H9 (cell line): Measurements from ENCODE around the gene SERTAD1. TPM values are rescaled to one million over a fixed set of nuclear protein-coding genes. Genes with fewer than 3 reads are reported as not detected.
A peak's percentile ranks its signal among the peaks of the same experiment; 100 is the strongest.

Source experiments
- DNase-seq: peaks from one replicate; pipeline ENCODE4 v3.0.0-alpha.2; 2017
- H2AFZ ChIP-seq: one replicate; pipeline ENCODE4 v1.6.1; 2013; ENCODE audit warnings: mild to moderate bottlenecking, low read length, control low read depth, moderate library complexity
- H2AK5ac ChIP-seq: 2 replicates; pipeline ENCODE4 v1.6.1; 2013; ENCODE audit warnings: low read length, control low read depth, mixed read lengths; ENCODE audit not compliant: insufficient read length
- H2BK120ac ChIP-seq: one replicate; pipeline ENCODE4 v1.6.1; 2013; ENCODE audit warnings: low read depth, mild to moderate bottlenecking, low read length, control low read depth, inconsistent platforms; ENCODE audit not compliant: poor library complexity, severe bottlenecking
- H2BK12ac ChIP-seq: 2 replicates; pipeline ENCODE4 v1.6.1; 2013; ENCODE audit warnings: low read length, control low read depth, mixed read lengths, low read depth; ENCODE audit not compliant: insufficient read length
- H2BK15ac ChIP-seq: 2 replicates; pipeline ENCODE4 v1.6.1; 2013; ENCODE audit warnings: low read depth, low read length, control low read depth
- H2BK20ac ChIP-seq: one replicate; pipeline ENCODE4 v1.6.1; 2013; ENCODE audit warnings: low read depth, mild to moderate bottlenecking, low read length, control low read depth, inconsistent platforms; ENCODE audit not compliant: poor library complexity, severe bottlenecking
- H2BK5ac ChIP-seq: 2 replicates; pipeline ENCODE4 v1.6.1; 2013; ENCODE audit warnings: low read length, control low read depth, mixed read lengths; ENCODE audit not compliant: insufficient read length
- H3K14ac ChIP-seq: 2 replicates; pipeline ENCODE4 v1.6.1; 2013; ENCODE audit warnings: low read length, control low read depth; ENCODE audit not compliant: insufficient read depth
- H3K18ac ChIP-seq: 2 replicates; pipeline ENCODE4 v1.6.1; 2013; ENCODE audit warnings: low read depth, mild to moderate bottlenecking, mixed read lengths, low read length, control low read depth; ENCODE audit not compliant: insufficient read length
- H3K23ac ChIP-seq: 2 replicates; pipeline ENCODE4 v1.6.1; 2013; ENCODE audit warnings: low read length, control low read depth, mixed read lengths, low read depth; ENCODE audit not compliant: insufficient read length
- H3K23me2 ChIP-seq: 2 replicates; pipeline ENCODE4 v1.6.1; 2013; ENCODE audit warnings: low read depth, mild to moderate bottlenecking, mixed read lengths, low read length, control low read depth; ENCODE audit not compliant: insufficient read length, poor library complexity, severe bottlenecking
- H3K27ac ChIP-seq: 2 replicates; pipeline ENCODE4 v1.5.1; 2013; ENCODE audit warnings: low read length, control low read depth, mixed read lengths, low read depth; ENCODE audit not compliant: insufficient read length
- H3K27me3 ChIP-seq: 2 replicates; pipeline ENCODE4 v1.6.1; 2013; ENCODE audit warnings: low read length, control low read depth, inconsistent platforms; ENCODE audit not compliant: insufficient read depth
- H3K4ac ChIP-seq: 2 replicates; pipeline ENCODE4 v1.6.1; 2013; ENCODE audit warnings: low read depth, mild to moderate bottlenecking, control low read depth, inconsistent platforms, low read length, moderate library complexity
- H3K4me1 ChIP-seq: 2 replicates; pipeline ENCODE4 v1.6.1; 2013; ENCODE audit warnings: low read length, control low read depth, inconsistent platforms; ENCODE audit not compliant: insufficient read depth
- H3K4me2 ChIP-seq: 2 replicates; pipeline ENCODE4 v1.6.1; 2013; ENCODE audit warnings: low read length, control low read depth, mixed read lengths; ENCODE audit not compliant: insufficient read length, insufficient read depth
- H3K56ac ChIP-seq: 2 replicates; pipeline ENCODE4 v1.6.1; 2013; ENCODE audit warnings: low read depth, mild to moderate bottlenecking, mixed read lengths, low read length, control low read depth; ENCODE audit not compliant: insufficient read length
- H3K79me1 ChIP-seq: 2 replicates; pipeline ENCODE4 v1.6.1; 2013; ENCODE audit warnings: low read depth, mild to moderate bottlenecking, moderate library complexity, low read length, control low read depth, inconsistent platforms; ENCODE audit not compliant: insufficient read depth, poor library complexity, severe bottlenecking
- H3K79me2 ChIP-seq: 2 replicates; pipeline ENCODE4 v1.6.1; 2013; ENCODE audit warnings: low read length, control low read depth, inconsistent platforms; ENCODE audit not compliant: insufficient read depth
- H3K9ac ChIP-seq: 2 replicates; pipeline ENCODE4 v1.6.1; 2013; ENCODE audit warnings: low read length, control low read depth, mixed read lengths; ENCODE audit not compliant: insufficient read length; ENCODE audit errors: extremely low read depth
- H3K9me3 ChIP-seq: one replicate; pipeline ENCODE4 v1.6.1; 2013; ENCODE audit warnings: low read depth, low read length, inconsistent platforms; ENCODE audit not compliant: control insufficient read depth
- H3T11ph ChIP-seq: one replicate; pipeline ENCODE4 v1.6.1; 2013; ENCODE audit warnings: mild to moderate bottlenecking, low read length, control low read depth, inconsistent platforms
- H4K20me1 ChIP-seq: one replicate; pipeline ENCODE4 v1.6.1; 2013; ENCODE audit not compliant: control insufficient read depth, insufficient read length, insufficient read depth
- H4K5ac ChIP-seq: 2 replicates; pipeline ENCODE4 v1.6.1; 2013; ENCODE audit warnings: low read depth, mild to moderate bottlenecking, mixed read lengths, low read length, control low read depth; ENCODE audit not compliant: insufficient read length
- H4K8ac ChIP-seq: replicated peaks from 2 replicates; pipeline ENCODE4 v1.6.1; 2013; ENCODE audit warnings: low read length, control low read depth, mixed read lengths, low read depth; ENCODE audit not compliant: insufficient read length
- H4K91ac ChIP-seq: 2 replicates; pipeline ENCODE4 v1.6.1; 2013; ENCODE audit warnings: low read depth, mild to moderate bottlenecking, moderate library complexity, mixed read lengths, low read length, control low read depth; ENCODE audit not compliant: insufficient read length
- H3K27ac Mint-ChIP-seq, 3 experiments: 2 replicates in 2 of 3; 3 replicates in 1 of 3; pipeline ENCODE4 v1.8.0; 2020 to 2021; ENCODE audit warnings: mixed read lengths in 3 of 3, mild to moderate bottlenecking in 1 of 3, moderate library complexity in 1 of 3
- H3K27me3 Mint-ChIP-seq: 2 replicates; pipeline ENCODE4 v1.8.0; 2021; ENCODE audit warnings: low read depth, mild to moderate bottlenecking, moderate library complexity, mixed read lengths
- H3K36me3 Mint-ChIP-seq, 3 experiments: 2 replicates in 2 of 3; 3 replicates in 1 of 3; pipeline ENCODE4 v1.8.0; 2020 to 2021; ENCODE audit warnings: low read depth in 3 of 3, mixed read lengths in 3 of 3; ENCODE audit not compliant: insufficient read depth in 1 of 3
- H3K4me1 Mint-ChIP-seq, 2 experiments: 2 replicates each; pipeline ENCODE4 v1.8.0; 2020; ENCODE audit warnings: mixed read lengths in 2 of 2
- H3K4me3 Mint-ChIP-seq, 2 experiments: 2 replicates in 1 of 2; 3 replicates in 1 of 2; pipeline ENCODE4 v1.8.0; 2020 to 2021; ENCODE audit warnings: mild to moderate bottlenecking in 2 of 2, mixed read lengths in 2 of 2, moderate library complexity in 1 of 2
- H3K9me3 Mint-ChIP-seq, 2 experiments: 2 replicates in 1 of 2; 3 replicates in 1 of 2; pipeline ENCODE4 v1.8.0; 2020; ENCODE audit warnings: mild to moderate bottlenecking in 2 of 2, mixed read lengths in 2 of 2, moderate library complexity in 1 of 2
- CTCF ChIP-seq: fragments of 200-600 bp; sonication (generic); conservative IDR thresholded peaks from 3 replicates; pipeline ENCODE4 v1.8.0; 2021; ENCODE audit warnings: antibody characterized with exemption, mild to moderate bottlenecking
- WGBS: extraction: QIAGEN DNeasy Blood & Tissue Kit; methylation state at CpG from one replicate; pipeline ENCODE4 v1.1.7; 2013; ENCODE audit warnings: missing lambda C conversion rate, low lambda C conversion rate, mixed read lengths; ENCODE audit not compliant: insufficient read length; ENCODE audit errors: extremely low coverage; 5-methylcytosine and 5-hydroxymethylcytosine counted together
- total RNA-seq: library from RNA; stranded (reverse); gene quantifications from 2 replicates; pipeline ENCODE4 v1.2.1, GENCODE V29; 2021

SERTAD1 gene
- total RNA-seq, 1 experiment from 2014 or later: 7.9 TPM

DNA sequence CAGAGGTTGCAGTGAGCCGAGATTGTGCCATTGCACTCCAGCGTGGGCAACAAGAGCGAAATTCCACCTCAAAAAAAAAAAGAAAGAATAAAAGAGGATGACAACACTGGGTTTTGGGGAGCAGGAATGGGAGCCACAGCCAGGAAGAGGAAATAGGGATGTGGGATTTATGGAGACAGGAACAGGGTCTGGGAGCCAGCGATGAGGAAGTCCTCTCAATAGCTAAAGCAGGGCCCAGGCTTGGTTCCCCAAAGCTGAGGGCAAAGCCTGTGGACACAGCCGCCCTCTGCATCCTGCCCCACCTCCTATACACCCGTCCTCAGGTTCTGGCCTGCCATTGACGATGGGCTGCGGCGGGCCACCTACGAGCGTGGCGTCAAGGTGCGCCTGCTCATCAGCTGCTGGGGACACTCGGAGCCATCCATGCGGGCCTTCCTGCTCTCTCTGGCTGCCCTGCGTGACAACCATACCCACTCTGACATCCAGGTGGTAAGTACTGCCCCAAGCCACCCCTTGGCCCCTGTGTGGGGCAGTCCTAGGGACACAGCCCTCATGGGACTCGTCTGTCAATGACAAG, 49.4 kb downstream of the SERTAD1 start:
- DNase-seq: no peak
- WGBS: no CpG with 5 or more reads among the region's 17 CpGs
- no peak overlapping the region for H3K14ac ChIP-seq

More for the DNA sequence above, 49.4 kb downstream of the SERTAD1 start:
- H4K91ac ChIP-seq: no peak overlapping the region
- no peak overlapping the region for H3T11ph ChIP-seq
- Mint-ChIP-seq H3K4me3 (no peak overlapping the region), H3K9me3 (no peaks in the 10 kb centered on the region), H3K27me3 (no peaks in the 10 kb centered on the region), H3K4me1 (peaks cover 0 to 2% of the 10 kb centered on the region in 2 experiments; a peak in 1 of 4 replicates), H3K36me3 (peaks cover 15 to 55% (median 41%) of the 10 kb centered on the region in 3 experiments; a peak in 6 of 7 replicates), H3K27ac (peak overlapping the region in 1 of 3 experiments; percentile 64; a peak in 1 of 7 replicates)
- no peaks in the 10 kb centered on the region for H3K23me2 ChIP-seq
- no peak overlapping the region for H3K27ac ChIP-seq
- H3K4me2 ChIP-seq: no peak overlapping the region
- no peak overlapping the region for H3K9ac ChIP-seq
- H3K9me3 ChIP-seq: no peaks in the 10 kb centered on the region
- H3K79me1 ChIP-seq: no peaks in the 10 kb centered on the region
- H2AK5ac ChIP-seq: no peak overlapping the region
- H3K27me3 ChIP-seq: no peaks in the 10 kb centered on the region
- H3K4ac ChIP-seq: no peak overlapping the region
- peaks cover 2% of the 10 kb centered on the region for H4K20me1 ChIP-seq
- no peaks in the 10 kb centered on the region for H3K4me1 ChIP-seq
- no peaks in the 10 kb centered on the region for H3K79me2 ChIP-seq
- H3K56ac ChIP-seq: no peak overlapping the region
- H3K18ac ChIP-seq: no peak overlapping the region
- TF ChIP-seq CTCF: no peak
- H2BK15ac ChIP-seq: no peak overlapping the region
- H3K23ac ChIP-seq: no peak overlapping the region
- H2BK120ac ChIP-seq: no peak overlapping the region
- H2AFZ ChIP-seq: no peak overlapping the region
- H4K8ac ChIP-seq: no peak overlapping the region
- H2BK20ac ChIP-seq: no peak overlapping the region
- H2BK5ac ChIP-seq: no peak overlapping the region
- no peak overlapping the region for H4K5ac ChIP-seq
- H2BK12ac ChIP-seq: no peak overlapping the region
